Activated T-cell treated with anti-CD3 and anti-CD28 coated beads for 1 hour (primary cell): ENCODE data around the gene GAS2L3.

Source experiments
- DNase-seq: peaks from one replicate; pipeline ENCODE4 v3.0.0-alpha.2; 2020; ENCODE audit warnings: low read depth

The GAS2L3 gene

DNA sequence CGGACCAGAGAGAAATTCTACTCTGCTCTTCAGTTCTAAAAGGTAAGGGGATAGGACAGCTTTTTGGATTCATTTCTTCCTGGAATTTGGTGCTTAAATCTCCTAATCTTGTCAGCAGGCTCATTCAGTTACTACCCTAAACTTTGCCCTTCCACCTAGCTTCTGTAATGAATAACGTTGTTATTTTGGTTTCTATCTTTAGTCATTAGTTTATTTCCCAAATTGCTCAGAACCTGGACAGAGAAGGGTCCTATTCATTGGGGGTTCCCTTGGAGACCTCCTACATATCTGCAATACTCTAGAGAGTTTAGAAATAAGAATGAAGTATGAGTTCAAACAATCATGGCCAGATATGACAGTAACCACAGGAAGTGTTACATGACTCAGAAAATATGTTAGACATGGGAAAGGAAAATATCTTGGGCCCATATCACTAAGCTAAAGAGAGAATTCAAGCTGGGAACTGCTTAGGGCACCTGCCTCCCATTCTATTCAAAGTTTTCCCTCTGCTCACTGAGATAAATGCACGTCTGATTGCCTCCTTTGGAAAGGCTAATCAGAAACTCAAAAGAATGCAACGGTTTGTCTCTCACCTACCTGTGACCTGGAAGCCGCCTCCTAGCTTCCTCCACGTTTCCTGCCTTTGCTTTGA is 87.9 kb downstream of the GAS2L3 start:
- no peak for DNase-seq

DNA sequence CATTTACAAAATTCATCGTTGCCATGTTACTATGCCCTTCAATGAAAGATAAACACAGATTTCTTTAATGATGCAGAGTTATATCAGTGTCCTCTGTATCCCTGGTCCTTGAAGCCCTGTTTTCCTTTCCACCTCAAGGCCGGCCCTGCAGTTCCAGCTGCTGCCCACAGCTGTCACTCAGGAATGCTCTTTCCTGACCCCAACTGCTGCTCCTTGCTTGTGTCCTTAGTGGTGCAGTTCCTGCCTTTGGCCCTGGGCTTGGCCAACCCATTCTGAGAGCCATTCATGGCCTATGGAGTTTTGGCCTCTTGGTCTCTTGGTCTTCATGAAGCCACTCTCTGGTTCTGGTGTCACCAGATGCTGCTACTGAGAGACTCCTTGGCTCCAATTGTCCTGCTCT is 93.1 kb downstream of the GAS2L3 start:
- no peak for DNase-seq

DNA sequence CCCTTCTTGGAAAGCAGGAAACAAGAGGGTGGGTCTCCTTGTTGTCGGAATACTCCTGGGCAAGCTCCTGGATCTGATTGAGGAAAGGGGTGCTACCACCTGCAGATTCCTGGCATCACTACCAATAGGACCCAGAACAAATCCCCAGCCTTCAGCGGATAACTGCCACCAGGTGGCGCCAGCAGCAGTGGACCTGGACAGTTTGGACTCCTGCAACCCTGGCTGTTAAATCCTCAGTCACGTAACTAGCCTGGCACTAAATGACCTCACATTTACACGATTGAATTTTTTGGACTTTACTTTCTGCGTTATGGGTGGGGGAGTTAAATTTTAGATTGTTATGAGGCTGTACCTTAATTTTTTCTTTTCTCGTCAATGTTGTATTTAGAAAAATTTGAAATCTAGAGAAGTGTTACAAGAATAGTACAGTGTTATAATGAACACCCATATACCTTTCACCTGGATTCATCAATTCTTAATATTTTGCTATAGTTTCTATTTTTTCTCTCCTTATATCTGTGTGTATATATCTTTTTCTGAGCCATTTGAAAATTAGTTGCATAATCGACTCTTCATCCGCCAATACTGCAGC is 95.6 kb downstream of the GAS2L3 start:
- DNase-seq: peak; percentile 17

DNA sequence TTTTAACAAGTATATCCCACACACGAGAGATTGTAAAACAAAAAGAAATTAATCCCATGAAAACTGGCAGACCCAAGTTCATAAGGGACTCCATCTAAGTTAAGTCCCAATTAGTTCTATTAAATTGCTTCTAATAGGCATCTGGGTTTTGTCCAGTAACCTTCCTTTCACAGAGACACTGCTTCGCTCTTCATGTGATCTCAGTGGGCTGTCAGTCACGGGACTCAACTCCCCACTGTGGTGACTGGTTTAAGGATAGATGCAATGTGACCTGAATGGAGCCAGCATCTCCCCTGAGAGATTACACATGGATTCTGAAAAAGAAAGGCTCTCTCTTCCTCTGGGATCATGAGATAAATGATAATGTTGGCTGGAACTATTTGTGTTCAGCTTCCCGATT is 96.4 kb downstream of the GAS2L3 start:
- DNase-seq: no peak

DNA sequence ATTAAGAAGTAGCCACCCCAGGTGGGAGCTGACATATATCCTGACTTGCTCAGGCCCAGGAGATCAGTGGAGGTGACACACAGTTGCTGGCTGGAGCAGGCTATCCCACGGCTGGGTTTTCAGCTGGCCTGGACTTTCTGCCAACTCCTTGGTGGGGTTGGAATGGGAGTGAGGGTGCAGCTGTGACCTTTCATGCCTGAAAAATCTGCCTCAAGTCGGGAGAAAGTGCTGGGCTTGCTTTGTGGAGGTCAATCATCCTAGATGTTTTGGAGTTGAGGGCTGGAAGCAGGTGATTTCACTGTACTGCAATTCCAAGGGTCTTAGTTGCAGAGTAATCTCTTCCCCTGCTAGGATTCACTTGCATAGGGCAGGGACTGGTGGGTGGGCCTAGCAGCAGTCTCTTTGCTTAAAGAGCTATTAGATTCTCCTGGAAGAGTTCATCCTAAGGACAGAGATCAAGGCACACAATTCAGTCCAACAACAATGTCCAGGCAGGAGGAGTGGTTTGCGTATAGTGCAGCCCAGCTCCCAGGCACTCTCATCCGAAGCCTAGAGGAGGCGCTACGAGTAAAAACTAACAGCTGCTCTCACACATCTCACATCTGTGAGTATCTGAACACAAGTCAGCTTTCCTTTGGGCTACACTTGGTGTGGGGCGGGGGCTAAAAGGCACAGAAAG is 98.1 kb downstream of the GAS2L3 start:
- DNase-seq: no peak

DNA sequence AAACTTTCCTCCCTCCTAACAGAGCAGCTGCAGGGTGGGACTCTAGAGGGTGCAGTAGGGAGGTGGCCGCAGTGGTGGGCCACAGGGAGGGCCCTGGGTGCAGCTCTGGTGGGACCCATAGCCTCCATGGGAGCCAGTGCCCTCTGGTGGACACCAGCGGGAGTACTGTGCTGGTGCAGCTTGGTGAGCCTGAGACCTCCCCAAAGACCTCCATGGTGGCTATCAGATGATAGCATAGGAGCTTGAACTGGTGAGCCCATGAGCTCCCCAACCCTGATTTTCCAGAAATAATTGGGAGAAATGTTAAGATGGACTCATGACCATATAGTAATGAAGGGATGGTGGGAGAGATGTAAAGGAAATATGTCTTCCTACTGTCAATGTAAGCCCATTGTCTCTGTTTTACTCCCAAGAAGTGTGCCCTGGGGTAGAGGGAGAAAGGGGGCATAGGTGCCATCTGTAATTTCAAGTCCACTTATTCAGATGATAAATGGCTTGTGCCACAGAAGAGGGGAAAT is 98.7 kb downstream of the GAS2L3 start:
- peak; percentile 5 for DNase-seq

DNA sequence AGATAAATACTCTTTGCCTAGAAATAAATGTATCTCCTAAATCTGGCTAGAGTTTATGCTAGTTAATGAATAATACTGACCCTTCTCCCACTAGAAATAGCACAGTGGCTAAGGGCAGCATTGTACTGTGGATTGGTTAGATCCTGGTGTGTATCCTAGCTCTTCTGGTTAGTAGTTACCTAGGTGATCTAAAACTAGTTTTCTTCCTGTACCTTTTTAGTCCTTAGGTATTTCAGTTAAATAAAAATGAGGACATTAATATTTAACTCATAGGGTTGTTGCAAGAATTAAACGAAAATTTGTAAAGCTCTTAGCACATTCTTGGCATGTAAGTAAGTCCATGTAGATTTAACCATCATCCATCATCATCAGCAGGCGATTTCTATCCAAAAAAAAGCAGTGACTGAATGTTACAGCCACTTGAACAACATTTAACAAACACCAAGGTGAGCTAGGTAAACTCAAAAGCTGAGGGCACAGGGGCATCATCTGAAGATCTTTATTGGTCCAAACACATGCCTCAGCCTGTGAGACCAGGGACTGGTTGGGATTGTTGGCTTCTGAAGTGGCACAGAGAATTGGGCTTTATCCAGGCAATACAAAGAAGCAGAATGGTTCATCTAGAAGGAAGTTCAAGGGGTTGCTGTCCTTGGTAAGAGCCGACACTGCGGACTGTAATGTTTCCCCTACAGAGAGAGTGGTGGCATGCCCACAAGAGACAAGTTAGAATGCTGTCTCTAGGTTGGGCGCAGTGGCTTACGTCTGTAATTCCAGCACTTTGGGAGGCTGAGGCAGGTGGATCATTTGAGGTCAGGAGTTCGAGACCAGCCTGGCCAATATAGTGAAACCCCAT is 100.8 kb downstream of the GAS2L3 start:
- DNase-seq: no peak
